GM13977 (cell line): ENCODE results near the gene IL1RAPL2.

Source experiments
- DNase-seq: peaks from one replicate; pipeline ENCODE4 v3.0.0; 2012; ENCODE audit warnings: low spot score
- CTCF ChIP-seq: IDR thresholded peaks from 2 replicates; pipeline ENCODE4 v1.5.1; 2012; ENCODE audit warnings: mild to moderate bottlenecking, control low read depth; ENCODE audit not compliant: insufficient read depth; ENCODE audit errors: extremely low read depth, missing control alignments
- in situ Hi-C: fragments of 300-500 bp; cut with MboI; formaldehyde crosslinking; loops from one replicate; pipeline ENCODE4 v1.12.0; 2022; ENCODE audit warnings: low sequenced_read_pairs, low pct_unique_long_range_greater_than_20kb, mixed read lengths, inconsistent platforms; ENCODE audit not compliant: unreplicated experiment

IL1RAPL2 gene

GRCh38 chrX:105051364-105051763 is 485.4 kb downstream of the IL1RAPL2 start:
- in situ Hi-C loops, result no loop called here
- DNase-seq, result no peak
- TF ChIP-seq CTCF, result no peak

DNA sequence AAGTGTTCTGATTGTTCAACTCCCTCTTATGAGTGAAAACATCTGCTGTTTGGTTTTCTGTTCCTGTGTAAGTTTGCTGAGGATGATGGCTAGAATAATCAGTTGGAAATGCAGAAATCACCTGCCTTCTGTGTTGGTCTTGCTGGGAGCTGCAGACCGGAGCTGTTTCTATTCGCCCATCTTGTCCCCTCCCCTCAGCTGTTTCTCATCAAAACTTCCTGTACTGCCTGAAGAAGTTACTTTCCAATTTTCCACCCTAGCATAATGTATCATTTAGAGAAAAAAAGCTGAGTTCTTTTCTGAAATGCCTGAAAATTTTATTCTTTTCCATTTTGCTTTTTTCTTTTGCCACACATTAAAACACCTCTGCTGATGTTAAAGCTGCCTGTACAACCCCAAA is 486.9 kb downstream of the IL1RAPL2 start:
- in situ Hi-C loops, result no loop called here
- TF ChIP-seq CTCF, result no peak
- DNase-seq, result no peak

DNA sequence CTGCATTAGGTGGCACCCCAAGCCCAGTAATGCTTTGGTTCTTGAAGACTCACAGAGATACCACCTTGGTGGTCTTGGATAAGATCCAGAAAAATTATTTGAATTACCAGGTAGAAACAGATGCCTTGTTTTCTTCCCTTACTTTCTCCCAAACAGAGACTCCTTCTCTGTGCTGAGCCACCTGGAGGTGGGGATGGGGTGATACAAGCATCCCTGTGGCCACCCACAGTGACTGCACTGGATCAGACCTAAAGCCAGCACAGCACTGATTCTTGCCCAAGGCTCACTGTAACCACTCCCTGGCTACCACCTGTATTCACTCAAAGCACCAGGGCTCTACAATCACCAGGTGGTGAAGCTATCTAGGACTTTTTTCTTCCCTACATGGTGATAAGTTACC is 497.7 kb downstream of the IL1RAPL2 start:
- in situ Hi-C loops, result no loop called here
- TF ChIP-seq CTCF, result no peak
- DNase-seq, result no peak

GRCh38 chrX:105098201-105098600 is 532.2 kb downstream of the IL1RAPL2 start:
- DNase-seq, result no peak
- no peak for TF ChIP-seq CTCF
- in situ Hi-C loops, result no loop called here

DNA sequence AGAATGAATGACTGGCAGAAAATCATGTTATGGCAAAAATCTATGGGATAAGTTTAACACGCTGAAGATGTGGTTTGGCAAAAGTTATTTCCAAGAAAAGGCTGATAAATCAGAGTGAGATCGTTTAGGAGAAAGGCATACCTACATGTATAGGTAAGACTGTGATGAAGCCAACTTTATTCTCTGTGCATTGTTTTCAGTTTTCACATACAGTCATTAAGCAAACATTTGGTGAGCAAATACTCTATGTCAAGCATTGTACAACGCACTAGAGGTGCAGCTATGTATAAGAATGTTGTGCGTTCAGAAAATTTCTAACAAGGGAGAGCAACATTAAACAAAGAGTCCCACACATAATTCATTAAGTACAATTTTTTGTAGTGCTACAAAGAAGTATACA is 532.8 kb downstream of the IL1RAPL2 start:
- in situ Hi-C loops, result no loop called here
- no peak for TF ChIP-seq CTCF
- DNase-seq, result no peak

DNA sequence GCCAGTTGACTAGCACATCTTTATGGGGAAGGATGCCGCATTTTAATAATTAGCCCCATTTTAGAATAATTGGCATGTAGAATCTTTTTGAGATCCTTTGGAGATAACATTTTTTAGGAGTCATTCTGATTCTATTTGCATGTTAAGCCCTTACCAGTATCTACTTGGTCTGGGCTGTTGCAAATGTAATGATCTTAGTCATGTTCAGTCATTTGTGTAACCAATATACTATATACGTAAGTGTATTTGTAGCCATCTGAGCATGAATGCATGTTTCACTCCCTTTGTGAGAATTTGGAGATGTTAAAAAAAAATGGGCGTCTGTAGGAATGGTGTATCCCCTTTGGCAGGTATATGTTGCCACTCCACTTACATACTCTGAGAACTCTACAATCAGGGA is 535.4 kb downstream of the IL1RAPL2 start:
- TF ChIP-seq CTCF, result no peak
- no peak for DNase-seq
- in situ Hi-C loops, result no loop called here

GRCh38 chrX:105109936-105110335 is 543.9 kb downstream of the IL1RAPL2 start:
- TF ChIP-seq CTCF, result no peak
- in situ Hi-C loops, result no loop called here
- no peak for DNase-seq
